ENCODE measurements around the gene MEF2B.

MEF2B gene

GRCh38 chr19:19111967-19112580, 58.0 kb downstream of the MEF2B start:
- TF ChIP-seq EZH2phosphoT487 (conservative IDR thresholded peaks at IDR 0.05; ENCODE audit: low read length) (no peak), CTCF (IDR thresholded peaks at IDR 0.05; ENCODE audit: insufficient read depth, low read length, poor library complexity, severe bottlenecking) (no peak)
- H3K4me3 ChIP-seq (ENCODE audit: insufficient read depth, low read length, poor library complexity, severe bottlenecking), result no peak overlapping the region
- H3K27ac ChIP-seq (ENCODE audit: low read depth, low read length), result no peak overlapping the region
- no peaks in the 10 kb centered on the region for H3K27me3 ChIP-seq (ENCODE audit: low read length)
- no peak overlapping the region for H3K4me2 ChIP-seq (ENCODE audit: low read depth, low read length, poor library complexity, severe bottlenecking)
- no peaks in the 10 kb centered on the region for H3K9me3 ChIP-seq (ENCODE audit: insufficient read depth, low read length)
- H4K20me1 ChIP-seq (ENCODE audit: low read depth, low read length), result no peaks in the 10 kb centered on the region
- no peak overlapping the region for H2AFZ ChIP-seq (ENCODE audit: low read depth, low read length, severe bottlenecking)
- H3K79me2 ChIP-seq (ENCODE audit: insufficient read depth, low read length), result no peaks in the 10 kb centered on the region
- H3F3A ChIP-seq (ENCODE audit: insufficient read depth), result no peaks in the 10 kb centered on the region
- no peak overlapping the region for H3K9ac ChIP-seq (ENCODE audit: low read length)
- no peaks in the 10 kb centered on the region for H3K9me2 ChIP-seq (replicated peaks; ENCODE audit: insufficient read depth, low read length)
- H3K36me3 ChIP-seq (ENCODE audit: low read length), result no peaks in the 10 kb centered on the region

- Histone ChIP-seq H3K27me3 (ENCODE audit: low read length) (no peaks in the 10 kb centered on the region), H3K4me2 (ENCODE audit: low read depth, low read length, poor library complexity, severe bottlenecking) (no peak overlapping the region), H3K79me2 (ENCODE audit: insufficient read depth, low read length) (no peaks in the 10 kb centered on the region), H3K9me2 (replicated peaks; ENCODE audit: insufficient read depth, low read length) (no peaks in the 10 kb centered on the region), H3K4me3 (ENCODE audit: insufficient read depth, low read length, poor library complexity, severe bottlenecking) (no peak overlapping the region), H2AFZ (ENCODE audit: low read depth, low read length, severe bottlenecking) (no peak overlapping the region), H3F3A (ENCODE audit: insufficient read depth) (no peaks in the 10 kb centered on the region), H3K27ac (ENCODE audit: low read depth, low read length) (no peak overlapping the region), H4K20me1 (ENCODE audit: low read depth, low read length) (no peaks in the 10 kb centered on the region), H3K9ac (ENCODE audit: low read length) (no peak overlapping the region), H3K9me3 (ENCODE audit: insufficient read depth, low read length) (no peaks in the 10 kb centered on the region), H3K36me3 (ENCODE audit: low read length) (no peaks in the 10 kb centered on the region)
- TF ChIP-seq CTCF (IDR thresholded peaks at IDR 0.05; ENCODE audit: insufficient read depth, low read length, poor library complexity, severe bottlenecking), result no peak
- TF ChIP-seq EZH2phosphoT487 (conservative IDR thresholded peaks at IDR 0.05; ENCODE audit: low read length), result no peak
Measured at GRCh38 chr19:19111136-19111835, 58.8 kb downstream of the MEF2B start.

- no peaks in the 10 kb centered on the region for H3K9me3 ChIP-seq (ENCODE audit: insufficient read depth, low read length)
- no peaks in the 10 kb centered on the region for H3K79me2 ChIP-seq (ENCODE audit: insufficient read depth, low read length)
- H3K27ac ChIP-seq (ENCODE audit: low read depth, low read length), result no peak overlapping the region
- no peak overlapping the region for H3K4me3 ChIP-seq (ENCODE audit: insufficient read depth, low read length, poor library complexity, severe bottlenecking)
- H3K9me2 ChIP-seq (replicated peaks; ENCODE audit: insufficient read depth, low read length), result no peaks in the 10 kb centered on the region
- TF ChIP-seq CTCF (IDR thresholded peaks at IDR 0.05; ENCODE audit: insufficient read depth, low read length, poor library complexity, severe bottlenecking), result no peak
- no peak for TF ChIP-seq EZH2phosphoT487 (conservative IDR thresholded peaks at IDR 0.05; ENCODE audit: low read length)
- H3F3A ChIP-seq (ENCODE audit: insufficient read depth), result no peaks in the 10 kb centered on the region
- no peaks in the 10 kb centered on the region for H4K20me1 ChIP-seq (ENCODE audit: low read depth, low read length)
- no peaks in the 10 kb centered on the region for H3K36me3 ChIP-seq (ENCODE audit: low read length)
- H3K4me2 ChIP-seq (ENCODE audit: low read depth, low read length, poor library complexity, severe bottlenecking), result no peak overlapping the region
- no peak overlapping the region for H3K9ac ChIP-seq (ENCODE audit: low read length)
- no peak overlapping the region for H2AFZ ChIP-seq (ENCODE audit: low read depth, low read length, severe bottlenecking)
- H3K27me3 ChIP-seq (ENCODE audit: low read length), result no peaks in the 10 kb centered on the region
Measured at GRCh38 chr19:19110410-19111135, 59.5 kb downstream of the MEF2B start.

Measured in SU-DHL-6 (cell line).